Ascending aorta (tissue), 2 donors: Measurements from ENCODE around the gene RYR3. TPM values are rescaled to one million over a fixed set of nuclear protein-coding genes. Genes with fewer than 3 reads are reported as not detected.
A peak's percentile ranks its signal among the peaks of the same experiment; 100 is the strongest.

Experiments
- DNase-seq, 2 donors: peaks; one replicate each; pipeline ENCODE4 v3.0.0-alpha.2; 2019; ENCODE audit warnings: low spot score in 2 of 2
- H3K27ac ChIP-seq, 2 donors: fragments of 200-600 bp; sonication (generic); one replicate each; pipeline ENCODE4 v1.5.1; 2016 to 2017; ENCODE audit warnings: mild to moderate bottlenecking in 1 of 2
- H3K27me3 ChIP-seq: fragments of 200-600 bp; sonication (generic); one replicate; pipeline ENCODE4 v1.5.1; 2017
- H3K36me3 ChIP-seq, 2 donors: fragments of 200-600 bp; sonication (generic); one replicate each; pipeline ENCODE4 v1.5.1; 2016
- H3K4me1 ChIP-seq, 2 donors: fragments of 200-600 bp; sonication (generic); one replicate each; pipeline ENCODE4 v1.5.1; 2016 to 2017; ENCODE audit warnings: mild to moderate bottlenecking in 1 of 2
- H3K4me3 ChIP-seq, 2 donors: fragments of 200-600 bp; sonication (generic); one replicate each; pipeline ENCODE4 v1.5.1; 2016 to 2017; ENCODE audit warnings: mild to moderate bottlenecking in 1 of 2
- H3K9me3 ChIP-seq, 2 donors: fragments of 200-600 bp; sonication (generic); one replicate each; pipeline ENCODE4 v1.5.1; 2016
- CTCF ChIP-seq, 3 experiments: fragments of 200-600 bp in 2 of 3; fragments of 450-650 bp in 1 of 3; sonication (generic) in 2 of 3; IDR thresholded peaks; one replicate each; pipeline ENCODE4 v1.5.1; 2016 to 2019; ENCODE audit warnings: antibody characterized with exemption in 3 of 3, mild to moderate bottlenecking in 1 of 3, moderate library complexity in 1 of 3
- intact Hi-C: fragments of 100-400 bp; cut with DNase I; formaldehyde crosslinking; loops from one replicate; pipeline ENCODE4 v1.15.1; 2023
- total RNA-seq: library from RNA; depleted of rRNA; stranded (reverse); fragments of >200 nt; gene quantifications from one replicate; pipeline ENCODE4 v1.1.0, GENCODE V29; 2016

RYR3 gene
- total RNA-seq, 1 donor from 2014 or later, result 3.1 TPM

GRCh38 chr15:33735637-33736247, 425.0 kb downstream of the RYR3 start:
- Histone ChIP-seq H3K9me3 (no peaks in the 10 kb centered on the region), H3K27me3 (no peaks in the 10 kb centered on the region), H3K36me3 (no peaks in the 10 kb centered on the region), H3K4me3 (no peak overlapping the region), H3K27ac (no peak overlapping the region), H3K4me1 (no peaks in the 10 kb centered on the region)
- intact Hi-C loops, result no loop called here
- TF ChIP-seq CTCF (IDR thresholded peaks at IDR 0.05), result peak in 1 of 3 experiments; percentile 32
- DNase-seq, result no peak

- TF ChIP-seq CTCF (IDR thresholded peaks at IDR 0.05), result peak in 2 of 3 experiments; percentile 57 to 73
- no peak for DNase-seq
- intact Hi-C loops, result no loop called here
- no peak overlapping the region for H3K4me3 ChIP-seq
- no peaks in the 10 kb centered on the region for H3K27me3 ChIP-seq
- no peaks in the 10 kb centered on the region for H3K9me3 ChIP-seq
- H3K27ac ChIP-seq, result no peak overlapping the region
- H3K4me1 ChIP-seq, result no peaks in the 10 kb centered on the region
- H3K36me3 ChIP-seq, result no peaks in the 10 kb centered on the region
These were observed 427.2 kb downstream of the RYR3 start for GRCh38 chr15:33737687-33738601.

- Histone ChIP-seq H3K4me1 (no peaks in the 10 kb centered on the region), H3K27me3 (no peaks in the 10 kb centered on the region), H3K36me3 (no peaks in the 10 kb centered on the region), H3K27ac (no peak overlapping the region), H3K9me3 (no peaks in the 10 kb centered on the region), H3K4me3 (no peak overlapping the region)
- no peak for DNase-seq
- no peak for TF ChIP-seq CTCF (IDR thresholded peaks at IDR 0.05)
- intact Hi-C loops, result no loop called here
These were observed 428.3 kb downstream of the RYR3 start for GRCh38 chr15:33738941-33739664.

- H3K36me3 ChIP-seq, result no peaks in the 10 kb centered on the region
- no peak overlapping the region for H3K4me3 ChIP-seq
- no peaks in the 10 kb centered on the region for H3K9me3 ChIP-seq
- no peak for DNase-seq
- H3K27ac ChIP-seq, result no peak overlapping the region
- H3K27me3 ChIP-seq, result no peaks in the 10 kb centered on the region
- no peak for TF ChIP-seq CTCF (IDR thresholded peaks at IDR 0.05)
- no peaks in the 10 kb centered on the region for H3K4me1 ChIP-seq
- intact Hi-C loops, result no loop called here
These were observed 431.5 kb downstream of the RYR3 start for GRCh38 chr15:33742306-33742705.

GRCh38 chr15:33742800-33743199, 432.0 kb downstream of the RYR3 start:
- DNase-seq, result no peak
- H3K36me3 ChIP-seq, result no peaks in the 10 kb centered on the region
- no peak overlapping the region for H3K4me3 ChIP-seq
- intact Hi-C loops, result no loop called here
- H3K27me3 ChIP-seq, result no peaks in the 10 kb centered on the region
- H3K4me1 ChIP-seq, result no peaks in the 10 kb centered on the region
- TF ChIP-seq CTCF (IDR thresholded peaks at IDR 0.05), result no peak
- no peak overlapping the region for H3K27ac ChIP-seq
- no peaks in the 10 kb centered on the region for H3K9me3 ChIP-seq
